Cardiac muscle cell (in vitro differentiated cells and primary cell): ENCODE results near the gene ZNF768. TPM values are rescaled to one million over a fixed set of nuclear protein-coding genes. Genes with fewer than 3 reads are reported as not detected.

Experiments
- DNase-seq, 2 donors: peaks; one replicate each; pipeline versions ENCODE4 v3.0.0 to v3.0.0-alpha.2; 2010 to 2017; ENCODE audit warnings: low read depth in 1 of 2, low spot score in 1 of 2
- H3K27ac ChIP-seq: fragments of 200-600 bp; sonication (generic); 2 replicates; pipeline ENCODE4 v1.5.1; 2016
- H3K27me3 ChIP-seq: fragments of 200-600 bp; sonication (generic); 2 replicates; pipeline ENCODE4 v1.6.0; 2016; ENCODE audit warnings: control low read depth
- H3K36me3 ChIP-seq: fragments of 200-600 bp; sonication (generic); 2 replicates; pipeline ENCODE4 v1.5.1; 2016; ENCODE audit warnings: control low read depth
- H3K4me1 ChIP-seq: fragments of 200-600 bp; sonication (generic); 2 replicates; pipeline ENCODE4 v1.8.1; 2017; ENCODE audit warnings: low read depth, mild to moderate bottlenecking, mixed run types
- H3K4me3 ChIP-seq: fragments of 200-600 bp; sonication (generic); 2 replicates; pipeline ENCODE4 v1.5.1; 2016; ENCODE audit warnings: mild to moderate bottlenecking
- H3K9me3 ChIP-seq: fragments of 200-600 bp; sonication (generic); 2 replicates; pipeline ENCODE4 v1.5.1; 2017; ENCODE audit warnings: low read depth, mild to moderate bottlenecking, control low read depth
- CTCF ChIP-seq: IDR thresholded peaks from 2 replicates; pipeline ENCODE4 v1.5.1; 2012; ENCODE audit warnings: low read depth, mild to moderate bottlenecking, low read length
- polyA plus RNA-seq: library from polyadenylated mRNA; unstranded; fragments of >200 nt; fragmentation: Nextera tagmentation; extraction: Ambion mirVana; gene quantifications from 2 replicates; pipeline ENCODE4 v1.2.1, GENCODE V29; 2016
- total RNA-seq: library from RNA; depleted of rRNA; stranded (reverse); fragments of >200 nt; gene quantifications from 2 replicates; pipeline ENCODE4 v1.2.3, GENCODE V29; 2016

The ZNF768 gene
- total and polyA plus RNA-seq, 2 experiments from 2014 or later = 19.4 to 79.1 TPM

- H3K27ac ChIP-seq = no peak overlapping the region
- H3K27me3 ChIP-seq = no peaks in the 10 kb centered on the region
- H3K4me1 ChIP-seq = no peaks in the 10 kb centered on the region
- DNase-seq = no peak
- H3K9me3 ChIP-seq = no peaks in the 10 kb centered on the region
- peaks cover 4% of the 10 kb centered on the region for H3K36me3 ChIP-seq
- no peak overlapping the region for H3K4me3 ChIP-seq
- no peak for TF ChIP-seq CTCF
Measured at GRCh38 chr16:30521873-30522641, 4.3 kb downstream of the ZNF768 start.

DNA sequence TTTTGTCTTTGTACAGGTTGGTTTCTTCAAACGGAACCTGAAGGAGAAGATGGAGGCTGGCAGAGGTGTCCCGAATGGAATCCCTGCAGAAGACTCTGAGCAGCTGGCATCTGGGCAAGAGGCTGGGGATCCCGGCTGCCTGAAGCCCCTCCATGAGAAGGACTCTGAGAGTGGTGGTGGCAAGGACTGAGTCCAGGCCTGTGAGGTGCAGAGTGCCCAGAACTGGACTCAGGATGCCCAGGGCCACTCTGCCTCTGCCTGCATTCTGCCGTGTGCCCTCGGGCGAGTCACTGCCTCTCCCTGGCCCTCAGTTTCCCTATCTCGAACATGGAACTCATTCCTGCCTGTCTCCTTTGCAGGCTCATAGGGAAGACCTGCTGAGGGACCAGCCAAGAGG, 4.9 kb downstream of the ZNF768 start:
- H3K27ac ChIP-seq = no peak overlapping the region
- H3K27me3 ChIP-seq = no peaks in the 10 kb centered on the region
- no peaks in the 10 kb centered on the region for H3K9me3 ChIP-seq
- no peaks in the 10 kb centered on the region for H3K4me1 ChIP-seq
- DNase-seq = no peak
- H3K36me3 ChIP-seq = peaks cover 4% of the 10 kb centered on the region
- no peak overlapping the region for H3K4me3 ChIP-seq
- no peak for TF ChIP-seq CTCF

GRCh38 chr16:30519120-30520049, 7.0 kb downstream of the ZNF768 start:
- Histone ChIP-seq H3K27me3 (no peaks in the 10 kb centered on the region), H3K4me1 (no peaks in the 10 kb centered on the region), H3K27ac (no peak overlapping the region), H3K9me3 (no peaks in the 10 kb centered on the region), H3K36me3 (peaks cover 2% of the 10 kb centered on the region), H3K4me3 (no peak overlapping the region)
- DNase-seq = no peak
- no peak for TF ChIP-seq CTCF

DNA sequence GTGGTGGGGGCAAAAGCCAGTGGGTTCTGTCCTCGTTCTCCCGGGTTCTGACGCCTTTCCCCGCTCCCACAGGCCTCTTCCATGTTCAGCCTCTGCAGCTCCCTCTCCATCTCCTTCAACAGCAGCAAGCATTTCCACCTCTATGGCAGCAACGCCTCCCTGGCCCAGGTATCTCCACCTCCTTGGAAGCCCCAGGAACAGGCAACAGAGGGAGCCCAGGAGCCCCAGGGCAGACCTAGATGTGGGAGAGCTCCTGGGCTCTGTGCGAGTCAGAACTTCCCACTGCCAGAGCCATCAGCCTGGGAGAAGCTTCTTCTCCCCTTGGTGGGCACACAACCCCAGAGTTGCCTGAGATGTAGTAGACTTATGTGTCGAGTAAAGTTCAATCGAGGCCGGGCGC, 7.8 kb downstream of the ZNF768 start:
- no peaks in the 10 kb centered on the region for H3K4me1 ChIP-seq
- H3K27me3 ChIP-seq = no peaks in the 10 kb centered on the region
- no peak for DNase-seq
- no peaks in the 10 kb centered on the region for H3K36me3 ChIP-seq
- TF ChIP-seq CTCF = no peak
- no peak overlapping the region for H3K4me3 ChIP-seq
- no peak overlapping the region for H3K27ac ChIP-seq
- H3K9me3 ChIP-seq = no peaks in the 10 kb centered on the region

- Histone ChIP-seq H3K4me1 (no peaks in the 10 kb centered on the region), H3K4me3 (no peak overlapping the region), H3K9me3 (no peaks in the 10 kb centered on the region), H3K27me3 (no peaks in the 10 kb centered on the region), H3K27ac (no peak overlapping the region), H3K36me3 (no peaks in the 10 kb centered on the region)
- no peak for TF ChIP-seq CTCF
- no peak for DNase-seq
Measured at GRCh38 chr16:30515275-30515674, 11.1 kb downstream of the ZNF768 start.
